CD14-positive monocyte (primary cell): Measurements from ENCODE around the gene MYO1E. TPM values are rescaled to one million over a fixed set of nuclear protein-coding genes. Genes with fewer than 3 reads are reported as not detected.

Source experiments
- DNase-seq, 3 donors: peaks; one replicate each; pipeline ENCODE4 v3.0.0-alpha.2; 2011 to 2022
- H2AFZ ChIP-seq: 2 replicates; pipeline ENCODE4 v1.6.0; 2012; ENCODE audit warnings: mild to moderate bottlenecking, low read depth, low read length, inconsistent platforms; ENCODE audit not compliant: insufficient read depth, poor library complexity, severe bottlenecking
- H3K27ac ChIP-seq, 2 donors: 1 replicate in 1 of 2; 2 replicates in 1 of 2; pipeline ENCODE4 v1.5.1; 2012 to 2013; ENCODE audit warnings: low read length in 2 of 2, control low read depth in 1 of 2, inconsistent platforms in 1 of 2, low read depth in 1 of 2, mild to moderate bottlenecking in 1 of 2
- H3K27me3 ChIP-seq, 2 donors: one replicate each; pipeline versions ENCODE4 v1.6.0 to v1.6.1; 2011 to 2013; ENCODE audit warnings: low read length in 2 of 2; ENCODE audit not compliant: control insufficient read depth in 2 of 2, insufficient read depth in 2 of 2
- H3K36me3 ChIP-seq, 2 donors: replicated peaks in 1 of 2; 1 replicate in 1 of 2; 2 replicates in 1 of 2; pipeline versions ENCODE4 v1.5.1 to v1.6.1; 2012 to 2013; ENCODE audit warnings: low read length in 2 of 2, control low read depth in 1 of 2, inconsistent platforms in 1 of 2, mild to moderate bottlenecking in 1 of 2; ENCODE audit not compliant: insufficient read depth in 2 of 2, control insufficient read depth in 1 of 2
- H3K4me1 ChIP-seq, 2 donors: 1 replicate in 1 of 2; 2 replicates in 1 of 2; pipeline versions ENCODE4 v1.5.1 to v1.6.1; 2012 to 2013; ENCODE audit warnings: low read length in 2 of 2, control low read depth in 1 of 2, inconsistent platforms in 1 of 2, mild to moderate bottlenecking in 1 of 2, moderate library complexity in 1 of 2; ENCODE audit not compliant: insufficient read depth in 2 of 2, control insufficient read depth in 1 of 2
- H3K4me2 ChIP-seq: replicated peaks from 2 replicates; pipeline ENCODE3; 2012; ENCODE audit warnings: low read length, moderate library complexity, mild to moderate bottlenecking; ENCODE audit not compliant: poor library complexity, severe bottlenecking; ENCODE audit errors: extremely low read depth
- H3K4me3 ChIP-seq, 3 experiments: fragments of 200-600 bp in 1 of 3; sonication (generic) in 1 of 3; replicated peaks in 1 of 3; 1 replicate in 2 of 3; 2 replicates in 1 of 3; pipeline ENCODE4 v1.5.1; 2011 to 2013; ENCODE audit warnings: low read length in 3 of 3, mild to moderate bottlenecking in 3 of 3, control low read depth in 2 of 3, low read depth in 2 of 3, inconsistent platforms in 1 of 3, moderate library complexity in 1 of 3
- H3K79me2 ChIP-seq: 2 replicates; pipeline ENCODE4 v1.6.0; 2012; ENCODE audit warnings: mild to moderate bottlenecking, control low read depth, inconsistent platforms, low read length, moderate library complexity; ENCODE audit not compliant: insufficient read depth
- H3K9ac ChIP-seq: 2 replicates; pipeline ENCODE4 v1.6.0; 2017; ENCODE audit warnings: low read length, mild to moderate bottlenecking; ENCODE audit not compliant: insufficient read depth, poor library complexity, severe bottlenecking
- H3K9me3 ChIP-seq, 2 donors: replicated peaks in 1 of 2; 1 replicate in 1 of 2; 2 replicates in 1 of 2; pipeline versions ENCODE4 v1.5.1 to v1.6.1; 2012 to 2013; ENCODE audit warnings: low read length in 2 of 2, control low read depth in 1 of 2; ENCODE audit not compliant: control insufficient read depth in 1 of 2, insufficient read depth in 1 of 2
- H4K20me1 ChIP-seq: 2 replicates; pipeline ENCODE4 v1.6.0; 2012; ENCODE audit warnings: mild to moderate bottlenecking, low read length, control low read depth, moderate library complexity; ENCODE audit not compliant: insufficient read depth
- H3K27ac Mint-ChIP-seq, 7 donors: one replicate each; pipeline ENCODE4 v1.8.0; 2020; ENCODE audit warnings: mild to moderate bottlenecking in 7 of 7, mixed read lengths in 7 of 7, moderate library complexity in 6 of 7, inconsistent platforms in 2 of 7
- H3K27me3 Mint-ChIP-seq, 3 donors: one replicate each; pipeline ENCODE4 v1.8.0; 2021 to 2022; ENCODE audit warnings: low read depth in 3 of 3, mild to moderate bottlenecking in 3 of 3, mixed read lengths in 3 of 3, moderate library complexity in 3 of 3, inconsistent platforms in 1 of 3
- H3K36me3 Mint-ChIP-seq, 2 donors: one replicate each; pipeline ENCODE4 v1.8.0; 2020; ENCODE audit warnings: mixed read lengths in 2 of 2, inconsistent platforms in 1 of 2, mild to moderate bottlenecking in 1 of 2
- H3K4me1 Mint-ChIP-seq: one replicate; pipeline ENCODE4 v1.8.0; 2020; ENCODE audit warnings: mild to moderate bottlenecking, mixed read lengths
- H3K4me3 Mint-ChIP-seq, 2 donors: one replicate each; pipeline ENCODE4 v1.8.0; 2020; ENCODE audit warnings: mild to moderate bottlenecking in 2 of 2, mixed read lengths in 2 of 2, moderate library complexity in 1 of 2
- H3K9me3 Mint-ChIP-seq, 7 donors: one replicate each; pipeline ENCODE4 v1.8.0; 2020 to 2022; ENCODE audit warnings: mixed read lengths in 7 of 7, mild to moderate bottlenecking in 6 of 7, moderate library complexity in 6 of 7, inconsistent platforms in 2 of 7
- WGBS: methylation state at CpG from one replicate; pipeline ENCODE4 v1.1.5; 2013; ENCODE audit warnings: missing lambda C conversion rate; ENCODE audit not compliant: insufficient coverage; 5-methylcytosine and 5-hydroxymethylcytosine counted together
- intact Hi-C, 2 donors: fragments of 100-400 bp; cut with micrococcal nuclease; formaldehyde crosslinking; loops; one replicate each; pipeline versions ENCODE4 v1.15.0 to v1.15.1; 2023
- polyA plus RNA-seq, 3 donors: library from polyadenylated mRNA; depleted of rRNA in 1 of 3; unstranded in 2 of 3; stranded (reverse) in 1 of 3; fragments of 300-500 nt in 2 of 3; fragments of >200 nt in 1 of 3; fragmentation: Illumina TruSeq in 2 of 3; gene quantifications; 1 replicate in 2 of 3; 2 replicates in 1 of 3; pipeline ENCODE4 v1.2.3, GENCODE V29; 2012 to 2021
- TF ChIP-seq, protein P1 (sequence below): fragments of 200-600 bp; IDR thresholded peaks from one replicate; pipeline ENCODE4 v1.8.0; 2022; ENCODE audit warnings: antibody characterized with exemption, mild to moderate bottlenecking

MYO1E gene
- polyA plus RNA-seq, 3 donors = 5.5 to 16.2 (median 6.2) TPM

DNA sequence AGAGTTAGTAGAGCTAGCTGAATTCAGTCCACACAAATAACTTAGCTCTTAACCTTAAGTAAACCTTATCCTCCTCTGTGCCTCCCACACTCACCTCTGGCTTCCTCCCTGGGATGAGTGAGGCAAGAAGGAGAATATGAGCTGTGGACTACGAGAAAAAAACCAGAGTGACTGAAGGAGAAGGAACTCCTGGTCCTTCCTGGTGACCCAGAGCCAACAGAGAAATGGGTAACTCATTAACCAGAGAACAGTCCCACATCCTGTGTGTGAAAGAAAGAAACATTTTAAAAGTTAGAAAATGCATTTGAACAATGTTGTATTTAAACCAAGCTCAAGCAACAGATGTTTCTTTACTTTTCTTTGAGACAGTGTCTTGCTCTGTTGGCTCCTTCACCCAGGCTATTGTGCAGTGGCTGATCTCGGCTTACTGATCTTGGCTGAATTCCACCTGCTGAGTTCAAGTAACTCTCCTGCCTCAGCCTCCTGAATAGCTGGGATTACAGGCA lies 37.8 kb upstream of the MYO1E start:
- no peaks in the 10 kb centered on the region for H3K9me3 Mint-ChIP-seq
- Histone ChIP-seq H4K20me1 (no peaks in the 10 kb centered on the region), H3K27ac (peak overlapping the region; percentile 48 to 76), H3K4me2 (peak overlapping the region; percentile 62), H2AFZ (peak overlapping the region; percentile 21), H3K79me2 (peaks cover 27% of the 10 kb centered on the region), H3K9me3 (no peaks in the 10 kb centered on the region), H3K9ac (peak overlapping the region; percentile 23), H3K4me1 (peaks cover 76 to 79% of the 10 kb centered on the region in 2 donors), H3K4me3 (peak overlapping the region in 1 of 3 experiments; percentile 60), H3K36me3 (no peaks in the 10 kb centered on the region), H3K27me3 (no peaks in the 10 kb centered on the region)
- peak overlapping the region; percentile 71 to 86 (median 81) for H3K27ac Mint-ChIP-seq
- intact Hi-C loops = loop anchor here in 1 of 2 donors (10.0 kb wide), 1 partner anchor 46 kb away; no protein-coding TSS in a partner anchor
- H3K4me1 Mint-ChIP-seq = peaks cover 86% of the 10 kb centered on the region
- peaks cover 0 to 4% (median 0%) of the 10 kb centered on the region in 3 donors for H3K27me3 Mint-ChIP-seq
- TF ChIP-seq, protein P1, sequence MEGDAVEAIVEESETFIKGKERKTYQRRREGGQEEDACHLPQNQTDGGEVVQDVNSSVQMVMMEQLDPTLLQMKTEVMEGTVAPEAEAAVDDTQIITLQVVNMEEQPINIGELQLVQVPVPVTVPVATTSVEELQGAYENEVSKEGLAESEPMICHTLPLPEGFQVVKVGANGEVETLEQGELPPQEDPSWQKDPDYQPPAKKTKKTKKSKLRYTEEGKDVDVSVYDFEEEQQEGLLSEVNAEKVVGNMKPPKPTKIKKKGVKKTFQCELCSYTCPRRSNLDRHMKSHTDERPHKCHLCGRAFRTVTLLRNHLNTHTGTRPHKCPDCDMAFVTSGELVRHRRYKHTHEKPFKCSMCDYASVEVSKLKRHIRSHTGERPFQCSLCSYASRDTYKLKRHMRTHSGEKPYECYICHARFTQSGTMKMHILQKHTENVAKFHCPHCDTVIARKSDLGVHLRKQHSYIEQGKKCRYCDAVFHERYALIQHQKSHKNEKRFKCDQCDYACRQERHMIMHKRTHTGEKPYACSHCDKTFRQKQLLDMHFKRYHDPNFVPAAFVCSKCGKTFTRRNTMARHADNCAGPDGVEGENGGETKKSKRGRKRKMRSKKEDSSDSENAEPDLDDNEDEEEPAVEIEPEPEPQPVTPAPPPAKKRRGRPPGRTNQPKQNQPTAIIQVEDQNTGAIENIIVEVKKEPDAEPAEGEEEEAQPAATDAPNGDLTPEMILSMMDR = no peak
- peak in 2 of 3 donors; percentile 31 to 39 for DNase-seq
- H3K4me3 Mint-ChIP-seq = peak overlapping the region; percentile 48 to 67
- 10% methylated on average over 1 of the region's 2 CpGs for WGBS
- H3K36me3 Mint-ChIP-seq = no peaks in the 10 kb centered on the region

DNA sequence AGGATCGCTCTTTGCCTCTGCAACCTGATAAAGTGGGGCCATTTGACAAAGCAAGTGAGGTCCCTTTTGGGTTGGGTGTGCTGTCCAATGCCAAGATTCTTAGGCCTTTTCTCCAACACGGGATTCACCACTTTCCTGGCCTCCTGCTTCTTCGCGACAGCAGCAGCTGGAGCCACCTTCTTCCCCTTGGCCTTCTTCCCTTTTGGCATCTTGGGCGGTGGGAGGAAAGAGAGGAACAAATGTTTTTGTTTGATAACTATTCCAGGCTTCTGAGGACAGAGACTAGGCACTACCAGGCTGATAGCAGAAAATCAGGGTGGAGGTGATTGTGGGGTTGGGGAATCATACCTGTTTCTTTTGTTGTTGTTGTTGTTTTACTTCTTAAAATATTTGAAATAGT lies 35.3 kb upstream of the MYO1E start:
- Histone ChIP-seq H3K4me1 (peaks cover 87% of the 10 kb centered on the region in 2 donors), H3K27ac (peak overlapping the region in 1 of 2 donors; percentile 17), H3K36me3 (no peaks in the 10 kb centered on the region), H3K27me3 (no peaks in the 10 kb centered on the region), H3K4me2 (peak overlapping the region; percentile 33), H2AFZ (peak overlapping the region; percentile 37), H3K79me2 (peaks cover 38% of the 10 kb centered on the region), H3K9ac (no peak overlapping the region), H4K20me1 (no peaks in the 10 kb centered on the region), H3K9me3 (no peaks in the 10 kb centered on the region), H3K4me3 (peak overlapping the region in 1 of 3 experiments; percentile 24)
- DNase-seq = peak in 1 of 3 donors; percentile 25
- intact Hi-C loops = no loop called here
- Mint-ChIP-seq H3K36me3 (no peaks in the 10 kb centered on the region), H3K4me3 (peak overlapping the region in 1 of 2 donors; percentile 42), H3K27ac (peak overlapping the region in 5 of 7 donors; percentile 33 to 69 (median 60)), H3K27me3 (peaks cover 0 to 2% (median 0%) of the 10 kb centered on the region in 3 donors), H3K9me3 (no peaks in the 10 kb centered on the region), H3K4me1 (peaks cover 90% of the 10 kb centered on the region)
- TF ChIP-seq, protein P1 = no peak
- no CpG with 5 or more reads among the region's 5 CpGs for WGBS
